Measurements from ENCODE around the gene ZDHHC24.
"Not testable (repeated sequence)": the region's sequence is repeated elsewhere in the genome, so short reads cannot be mapped to it uniquely, and the experiment has no call there.

Gene ZDHHC24

DNA sequence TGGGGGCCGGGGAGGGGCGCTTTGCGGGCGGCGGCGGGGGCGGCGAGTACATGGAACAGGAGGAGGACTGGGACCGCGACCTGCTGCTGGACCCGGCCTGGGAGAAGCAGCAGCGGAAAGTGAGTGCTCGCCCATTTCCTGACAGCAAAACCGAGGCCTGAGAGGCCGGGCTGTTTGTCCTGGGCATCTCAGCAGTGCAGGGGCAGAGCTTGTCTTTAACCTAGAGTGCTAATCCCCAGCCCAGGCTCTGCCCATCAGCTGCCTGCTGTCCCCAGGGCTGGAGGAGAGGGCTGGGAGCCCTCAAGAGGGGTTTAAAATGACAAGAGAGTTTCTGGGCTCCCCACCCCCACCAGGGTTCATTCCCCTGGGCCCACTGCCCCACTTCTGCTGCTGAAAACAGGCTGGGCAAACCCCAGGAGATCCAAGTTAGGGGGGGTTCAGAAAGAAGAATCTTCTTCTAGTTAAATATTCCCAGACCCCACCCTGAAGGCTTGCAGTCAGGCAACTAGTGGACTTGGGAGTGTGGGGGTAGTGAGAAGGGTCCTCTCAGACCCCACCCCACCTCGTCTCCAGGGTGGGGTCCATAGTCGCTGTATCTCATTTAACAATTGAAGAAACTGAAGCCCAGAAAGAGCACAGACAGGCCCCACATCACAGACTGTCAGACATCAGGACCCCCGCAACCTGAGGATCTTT is 1.3 kb upstream of the ZDHHC24 start:
- TF ChIP-seq POLR2A (IDR thresholded peaks at IDR 0.05; ENCODE audit: low read length) (no peak), GATA1 (IDR thresholded peaks at IDR 0.05; ENCODE audit: low read depth, low read length) (no peak)
- DNase-seq: no peak

DNA sequence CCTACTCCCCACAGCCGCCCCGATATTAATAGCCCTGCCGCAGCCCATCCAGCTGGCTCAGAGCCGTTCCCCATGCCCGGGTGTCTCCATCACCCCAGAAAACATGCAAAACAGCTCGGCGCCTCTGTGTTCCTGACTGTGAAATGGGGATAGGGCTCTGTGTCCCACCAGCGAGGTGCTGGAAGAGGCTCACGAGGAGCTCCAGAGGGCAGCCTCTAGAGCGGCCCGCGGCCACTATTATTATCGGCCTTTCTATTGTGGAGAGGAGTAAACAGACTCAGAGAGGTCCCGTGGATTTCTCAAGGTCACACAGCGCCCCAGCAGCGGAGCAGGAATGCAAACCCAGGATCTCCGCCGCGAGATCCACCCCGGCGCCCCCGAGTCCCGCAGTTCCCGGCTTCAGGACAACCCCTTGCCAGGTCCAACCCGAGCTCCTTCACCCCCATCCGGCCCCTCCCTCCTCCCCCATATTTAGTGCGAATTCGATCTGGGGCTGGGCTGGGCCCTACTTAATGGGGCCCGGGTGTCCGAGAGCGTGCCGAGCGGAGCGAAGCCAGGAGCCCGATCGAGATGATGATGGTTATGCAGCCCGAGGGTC is 619 bp upstream of the ZDHHC24 start, which contains the start of gene ACTN3:
Gene ACTN3 (plus strand): TSS at position 536 of the 598 bp plus-strand sequence. CDS start 35 bp downstream, at position 571.
- peak in 1 of 2 experiments; percentile 35 for DNase-seq
- TF ChIP-seq GATA1 (IDR thresholded peaks at IDR 0.05; ENCODE audit: low read depth, low read length) (no peak), POLR2A (IDR thresholded peaks at IDR 0.05; ENCODE audit: low read length) (no peak)

DNA sequence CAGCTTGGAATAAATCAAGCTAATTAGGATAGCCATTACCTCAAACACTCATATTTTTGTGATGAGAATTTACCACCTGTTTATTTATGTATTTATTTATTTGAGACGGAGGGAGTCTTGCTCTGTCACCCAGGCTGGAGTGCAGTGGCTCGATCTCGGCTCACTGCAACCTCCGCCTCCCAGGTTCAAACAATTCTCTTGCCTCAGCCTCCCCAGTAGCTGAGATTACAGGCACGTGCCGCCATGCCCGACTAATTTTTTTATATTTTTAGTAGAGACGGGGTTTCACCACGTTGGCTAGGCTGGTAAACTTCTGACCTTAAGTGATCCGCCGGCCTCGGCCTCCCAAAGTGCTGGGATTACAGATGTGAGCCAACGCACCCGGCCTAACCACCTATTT is 896 bp downstream of the ZDHHC24 start:
- DNase-seq: not testable (repeated sequence)

DNA sequence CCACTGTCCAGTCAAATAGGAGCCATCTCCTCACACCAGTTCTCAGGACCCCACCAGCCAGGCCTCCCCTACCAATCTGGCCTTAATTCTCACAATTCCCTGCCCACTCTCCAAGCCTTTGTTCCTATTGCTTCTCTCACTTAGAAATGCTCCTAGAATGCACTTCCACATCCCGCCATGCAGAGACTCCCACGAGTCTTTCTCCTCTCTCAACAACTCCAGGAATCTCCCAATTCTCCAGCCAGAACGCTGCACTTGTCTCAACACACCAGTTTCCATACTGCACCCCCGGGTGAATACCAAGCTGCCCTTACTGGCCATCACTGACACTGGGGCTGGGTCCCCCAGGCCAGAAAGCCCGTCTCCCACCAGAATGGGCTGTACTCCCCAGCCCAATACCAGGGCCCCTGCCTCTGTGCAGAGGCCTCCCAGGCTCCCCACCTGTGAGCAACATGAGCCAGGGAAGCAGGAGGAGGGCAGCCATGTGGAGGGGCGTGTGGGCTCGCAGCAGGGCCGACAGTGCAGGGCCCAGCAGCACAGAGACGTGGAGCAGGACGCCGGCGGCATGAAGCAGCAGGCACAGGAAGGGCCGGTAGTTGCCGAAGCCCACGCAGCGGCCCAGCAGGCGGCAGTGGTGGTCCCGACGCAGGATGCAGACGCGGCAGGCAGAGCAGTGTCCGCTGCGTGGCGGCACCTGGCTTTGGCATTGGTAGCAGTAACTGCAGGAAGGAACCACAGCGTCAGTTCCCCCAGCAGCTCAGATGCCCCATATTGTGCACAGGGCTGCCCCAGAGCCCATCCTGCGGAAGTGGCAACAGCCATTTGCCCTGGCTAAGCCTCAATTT is 2.4 kb downstream of the ZDHHC24 start:
- peak; percentile 68 to 75 for DNase-seq

DNA sequence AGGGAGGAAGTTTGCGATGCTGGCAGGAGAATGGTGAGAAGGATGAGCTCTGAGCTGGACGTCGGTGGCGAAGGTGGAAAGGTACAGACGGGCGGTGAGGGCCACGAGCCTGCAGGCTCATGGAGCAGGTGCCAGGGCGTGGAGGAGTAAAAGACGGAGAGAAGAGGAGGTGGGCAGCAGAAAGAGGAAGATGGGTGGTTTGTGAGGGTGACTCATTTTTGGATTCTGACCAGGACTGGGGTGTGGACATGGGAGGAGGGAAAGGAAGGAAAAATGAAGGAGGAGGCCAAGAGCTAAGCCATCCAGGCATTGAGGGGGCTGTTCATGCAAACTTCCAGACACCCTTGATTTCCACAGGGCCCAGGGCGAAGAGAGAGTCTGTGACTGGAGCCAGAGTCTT is 3.5 kb downstream of the ZDHHC24 start:
- DNase-seq: no peak
- no peak for TF ChIP-seq POLR2A (IDR thresholded peaks at IDR 0.05; ENCODE audit: low read length)
- TF ChIP-seq GATA1 (IDR thresholded peaks at IDR 0.05; ENCODE audit: low read depth, low read length): no peak

More for the DNA sequence above, 2.4 kb downstream of the ZDHHC24 start:
- TF ChIP-seq POLR2A (IDR thresholded peaks at IDR 0.05; ENCODE audit: low read length): no peak
- TF ChIP-seq GATA1 (IDR thresholded peaks at IDR 0.05; ENCODE audit: low read depth, low read length): no peak

DNA sequence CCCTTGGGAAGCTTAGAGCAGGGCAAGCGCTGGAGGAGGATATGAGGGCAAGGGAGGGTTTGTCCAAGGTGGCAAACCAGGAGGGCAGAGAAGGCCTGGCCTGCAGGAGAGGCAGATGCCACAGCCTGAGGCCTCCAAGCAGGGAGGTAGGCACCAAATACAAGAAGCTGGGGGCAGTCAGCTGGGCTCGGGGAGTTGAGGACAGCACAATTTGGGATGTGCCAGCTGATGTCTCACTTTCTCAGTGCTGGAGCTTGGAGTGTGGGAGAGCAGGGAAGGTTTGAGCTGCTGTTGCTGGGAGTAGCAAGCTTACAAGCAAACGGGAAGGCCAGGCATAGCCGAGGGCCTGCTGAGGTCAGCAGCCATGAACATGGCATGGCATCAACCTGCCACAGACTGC is 4.0 kb downstream of the ZDHHC24 start:
- TF ChIP-seq GATA1 (IDR thresholded peaks at IDR 0.05; ENCODE audit: low read depth, low read length): no peak
- no peak for TF ChIP-seq POLR2A (IDR thresholded peaks at IDR 0.05; ENCODE audit: low read length)
- no peak for DNase-seq

DNA sequence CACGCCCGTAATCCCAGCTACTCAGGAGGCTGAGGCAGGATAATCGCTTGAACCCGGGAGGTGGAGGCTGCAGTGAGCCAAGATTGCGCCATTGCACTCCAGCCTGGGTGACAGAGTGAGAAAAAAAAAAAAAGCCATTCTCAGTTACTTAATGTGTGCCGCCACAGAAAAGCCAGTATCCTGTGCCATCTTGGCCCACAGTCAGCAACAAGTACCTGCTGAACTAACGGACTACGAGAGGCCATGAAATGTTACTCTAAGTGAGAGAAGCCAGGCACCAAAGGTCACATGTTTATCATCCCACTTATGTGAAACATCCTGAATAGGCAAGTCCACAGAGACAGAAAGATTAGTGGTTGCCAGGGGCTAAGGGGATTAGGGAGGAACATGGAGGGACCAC is 5.2 kb downstream of the ZDHHC24 start:
- DNase-seq: not testable (repeated sequence)

DNA sequence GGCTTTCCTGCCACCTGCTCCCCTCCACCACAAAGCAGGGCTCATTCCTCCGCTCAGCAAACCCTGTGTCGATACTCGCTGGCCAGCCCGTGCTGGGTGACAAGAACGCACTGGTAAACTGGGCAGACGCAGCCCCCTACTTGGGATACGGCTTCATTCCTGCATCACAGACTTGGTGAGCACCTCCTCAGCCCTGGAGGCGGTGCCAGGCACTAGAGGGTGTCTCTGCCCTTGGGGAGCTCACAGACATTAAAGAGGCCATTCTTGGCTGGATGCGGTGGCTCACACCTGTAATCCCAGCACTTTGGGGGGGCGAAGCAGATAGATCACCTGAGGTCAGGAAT is 6.0 kb downstream of the ZDHHC24 start:
- TF ChIP-seq POLR2A (IDR thresholded peaks at IDR 0.05; ENCODE audit: low read length): no peak
- TF ChIP-seq GATA1 (IDR thresholded peaks at IDR 0.05; ENCODE audit: low read depth, low read length): no peak
- no peak for DNase-seq

DNA sequence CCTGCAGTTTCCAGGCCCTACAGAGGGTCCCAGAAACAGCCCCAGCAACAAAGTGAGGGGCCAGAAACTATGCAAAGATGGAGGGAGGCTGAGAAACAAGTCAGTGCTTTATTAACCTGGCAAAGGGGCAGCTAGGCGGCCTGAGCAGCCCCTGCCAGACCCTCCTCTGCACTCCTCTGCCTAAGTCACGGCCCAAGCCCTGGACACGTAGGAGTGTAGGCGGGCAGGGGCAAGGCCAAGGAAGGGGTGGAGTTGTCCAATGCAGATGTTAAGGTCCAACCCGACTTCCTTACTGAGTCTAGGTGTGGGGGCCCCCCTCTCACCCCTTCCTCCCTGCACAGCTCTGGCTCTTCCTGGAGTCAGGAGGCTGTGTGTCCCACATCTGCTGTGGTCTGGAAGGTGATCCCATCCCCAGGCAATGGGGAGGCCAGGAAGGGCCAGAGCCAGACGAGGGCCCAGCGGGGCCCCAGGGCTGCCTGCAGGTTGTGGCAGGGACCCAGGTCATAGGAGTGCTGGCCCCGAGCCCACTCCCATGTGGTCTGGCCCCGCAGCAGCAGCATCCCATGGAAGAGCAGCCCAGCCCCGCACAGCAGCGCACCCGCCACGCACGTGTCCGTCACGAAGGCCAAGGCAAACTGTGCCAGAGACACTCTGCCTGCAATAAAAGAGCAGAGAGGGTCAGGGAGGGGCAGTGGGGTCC is 6.5 kb downstream of the ZDHHC24 start:
- no peak for TF ChIP-seq POLR2A (IDR thresholded peaks at IDR 0.05; ENCODE audit: low read length)
- no peak for TF ChIP-seq GATA1 (IDR thresholded peaks at IDR 0.05; ENCODE audit: low read depth, low read length)
- no peak for DNase-seq

DNA sequence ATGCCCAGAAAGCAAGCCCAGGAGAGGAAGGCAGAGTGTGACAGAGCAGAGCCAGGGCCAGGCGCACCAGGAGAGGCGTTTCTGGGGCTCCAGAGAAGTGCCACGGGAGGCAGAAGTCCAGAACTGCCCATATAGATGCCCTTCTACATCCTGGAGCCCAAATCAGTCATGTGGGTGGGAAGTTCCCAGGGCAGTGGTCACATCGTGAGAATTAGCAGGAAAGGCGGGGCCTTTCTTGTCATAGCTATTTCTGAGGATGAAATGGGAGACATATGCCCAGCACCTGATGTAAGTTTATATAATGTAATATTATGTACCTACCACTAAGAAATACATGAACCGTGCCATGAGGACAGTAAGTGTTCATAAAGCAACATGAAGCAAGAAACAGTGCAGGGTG is 13.1 kb downstream of the ZDHHC24 start:
- DNase-seq: no peak
- TF ChIP-seq GATA1 (IDR thresholded peaks at IDR 0.05; ENCODE audit: low read depth, low read length) (no peak), POLR2A (IDR thresholded peaks at IDR 0.05; ENCODE audit: low read length) (no peak)

DNA sequence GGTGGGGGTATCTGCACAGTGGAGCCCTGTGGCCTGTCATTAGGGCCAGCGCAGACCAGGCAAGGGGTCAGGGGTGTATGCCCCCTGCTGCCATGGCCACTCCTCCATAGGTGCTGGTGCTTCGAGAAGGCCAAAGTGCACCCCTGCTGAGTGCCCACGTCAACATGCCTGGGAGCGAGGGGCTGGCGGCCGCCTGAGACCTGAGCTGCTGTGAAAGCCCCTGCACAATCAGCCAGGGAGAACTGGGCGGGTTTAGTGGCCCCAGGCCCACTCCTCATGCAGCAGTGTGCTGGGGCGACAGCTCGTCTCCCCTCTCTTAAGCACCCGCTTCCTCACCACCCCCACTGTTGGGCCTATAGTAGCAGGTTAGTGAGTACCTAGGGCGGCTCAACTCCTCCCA is 14.0 kb downstream of the ZDHHC24 start:
- TF ChIP-seq GATA1 (IDR thresholded peaks at IDR 0.05; ENCODE audit: low read depth, low read length): no peak
- TF ChIP-seq POLR2A (IDR thresholded peaks at IDR 0.05; ENCODE audit: low read length): no peak
- DNase-seq: no peak

DNA sequence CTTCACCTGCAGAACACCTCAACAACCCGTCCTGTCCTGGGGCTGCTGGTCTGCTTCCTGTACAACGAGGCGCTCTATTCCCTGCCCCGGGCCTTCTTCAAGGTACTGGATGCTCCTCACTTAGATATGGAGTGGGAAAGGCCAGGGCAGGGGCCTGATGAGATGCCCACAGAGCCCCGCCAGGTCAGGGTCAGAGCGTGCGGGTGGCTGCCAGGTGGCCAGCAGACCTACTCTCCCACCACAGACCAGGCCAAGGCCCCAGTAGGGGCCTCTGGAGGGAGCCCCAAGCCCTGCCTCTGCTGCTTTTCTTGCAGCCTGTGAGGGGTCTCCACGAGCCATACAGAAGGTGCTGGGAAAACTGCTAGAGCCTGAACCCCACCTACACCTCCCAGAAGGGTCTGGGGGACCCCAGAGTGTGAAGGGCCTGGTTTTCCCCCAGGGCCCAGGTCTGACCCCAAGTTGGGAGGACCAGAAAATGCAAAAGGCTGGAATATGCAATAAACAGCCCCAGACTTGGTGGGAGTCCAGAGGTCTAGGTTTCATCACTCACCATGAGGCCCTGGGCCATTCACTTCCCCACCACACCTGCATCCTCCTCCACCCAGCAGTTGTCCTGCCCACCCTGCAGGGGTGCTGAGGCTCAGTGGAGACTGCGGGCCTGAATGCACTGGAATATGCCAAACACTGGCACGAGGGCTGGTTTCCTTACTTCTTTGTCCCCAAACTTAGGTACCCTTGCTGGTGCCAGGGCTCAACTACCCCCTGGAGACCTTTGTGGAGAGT is 14.7 kb downstream of the ZDHHC24 start:
- TF ChIP-seq GATA1 (IDR thresholded peaks at IDR 0.05; ENCODE audit: low read depth, low read length) (no peak), POLR2A (IDR thresholded peaks at IDR 0.05; ENCODE audit: low read length) (no peak)
- no peak for DNase-seq

DNA sequence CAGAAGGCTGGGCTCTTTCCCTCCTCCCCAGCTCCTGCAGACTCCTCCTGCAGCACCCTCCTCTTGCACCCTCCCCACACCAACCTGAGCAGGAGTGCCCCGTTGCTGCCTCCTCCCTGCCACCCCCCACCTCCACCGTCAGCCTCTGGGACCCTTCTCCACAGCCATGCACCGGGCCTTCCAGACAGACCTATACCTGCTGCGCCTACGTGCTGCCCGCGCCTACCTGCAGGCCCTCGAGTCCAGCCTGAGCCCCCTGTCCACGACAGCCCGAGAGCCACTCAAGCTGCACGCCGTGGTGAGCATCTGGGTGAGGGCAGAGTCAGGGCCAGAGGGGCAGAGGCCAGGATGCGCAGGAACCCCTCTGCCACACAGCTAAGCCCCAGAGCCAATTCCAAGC is 16.2 kb downstream of the ZDHHC24 start:
- no peak for TF ChIP-seq GATA1 (IDR thresholded peaks at IDR 0.05; ENCODE audit: low read depth, low read length)
- no peak for TF ChIP-seq POLR2A (IDR thresholded peaks at IDR 0.05; ENCODE audit: low read length)
- no peak for DNase-seq

Data from erythroblast (primary cell).